Head of caudate nucleus (tissue), 42 donors: ENCODE measurements around the gene UBE2O.

Source experiments
- DNase-seq, 42 donors: peaks; one replicate each; pipeline versions ENCODE4 v3.0.0 to v3.0.0-alpha.2; 2020 to 2021; ENCODE audit warnings: mixed read lengths in 7 of 42
- intact Hi-C: fragments of 100-400 bp; cut with DNase I; formaldehyde crosslinking; loops from one replicate; pipeline ENCODE4 v1.15.0; 2022

Gene UBE2O

GRCh38 chr17:76428511-76428910, 24.4 kb downstream of the UBE2O start:
- DNase-seq = no peak
- intact Hi-C loops = no loop called here

- intact Hi-C loops = no loop called here
- DNase-seq = no peak
These were observed 25.3 kb downstream of the UBE2O start for GRCh38 chr17:76427501-76428231.

- no peak for DNase-seq
- intact Hi-C loops = no loop called here
These were observed 26.1 kb downstream of the UBE2O start for GRCh38 chr17:76426853-76427252.

- no peak for DNase-seq
- intact Hi-C loops = no loop called here
These were observed 30.1 kb downstream of the UBE2O start for GRCh38 chr17:76422860-76423259.

GRCh38 chr17:76422406-76422805, 30.5 kb downstream of the UBE2O start:
- intact Hi-C loops = no loop called here
- no peak for DNase-seq

GRCh38 chr17:76421044-76421407, 31.9 kb downstream of the UBE2O start:
- intact Hi-C loops = no loop called here
- DNase-seq = peak in 1 of 42 donors; percentile 23

GRCh38 chr17:76420356-76421043, 32.5 kb downstream of the UBE2O start:
- intact Hi-C loops = no loop called here
- no peak for DNase-seq

GRCh38 chr17:76419576-76420260, 33.2 kb downstream of the UBE2O start:
- intact Hi-C loops = no loop called here
- peak in 4 of 42 donors; percentile 17 to 58 (median 32) for DNase-seq

GRCh38 chr17:76417499-76418143, 35.3 kb downstream of the UBE2O start:
- intact Hi-C loops = no loop called here
- DNase-seq = peak in 1 of 42 donors; percentile 20

- intact Hi-C loops = no loop called here
- DNase-seq = peak in 1 of 42 donors; percentile 17
These were observed 36.1 kb downstream of the UBE2O start for GRCh38 chr17:76416899-76417298.

- peak in 1 of 42 donors; percentile 5 for DNase-seq
- intact Hi-C loops = no loop called here
These were observed 36.5 kb downstream of the UBE2O start for GRCh38 chr17:76416457-76416856.

GRCh38 chr17:76415786-76416185, 37.2 kb downstream of the UBE2O start:
- DNase-seq = no peak
- intact Hi-C loops = no loop called here

- peak; percentile 33 to 84 (median 66) for DNase-seq
- intact Hi-C loops = no loop called here
These were observed 38.3 kb downstream of the UBE2O start for GRCh38 chr17:76414334-76415295.

GRCh38 chr17:76411247-76411646, 41.7 kb downstream of the UBE2O start:
- no peak for DNase-seq
- intact Hi-C loops = no loop called here

- intact Hi-C loops = no loop called here
- DNase-seq = no peak
These were observed 42.5 kb downstream of the UBE2O start for GRCh38 chr17:76410328-76410965.

- intact Hi-C loops = loop anchor here (10.0 kb wide), 2 partner anchors 47 to 97 kb away; partner anchors contain the start of genes RHBDF2 and UBE2O
- peak in 38 of 42 donors; percentile 29 to 83 (median 66) for DNase-seq
These were observed 44.7 kb downstream of the UBE2O start for GRCh38 chr17:76408037-76408849.

- no peak for DNase-seq
- intact Hi-C loops = loop anchor here (10.0 kb wide), 2 partner anchors 47 to 97 kb away; partner anchors contain the start of genes RHBDF2 and UBE2O
These were observed 45.4 kb downstream of the UBE2O start for GRCh38 chr17:76407509-76407908.
